CD4-positive, alpha-beta T cell treated with Interferon gamma for 1 hour (primary cell): ENCODE measurements around the gene SCARB1.

Experiments used
- DNase-seq: peaks from one replicate; pipeline ENCODE4 v3.0.0-alpha.2; 2020

SCARB1 gene

GRCh38 chr12:124755801-124756148 is 107.9 kb downstream of the SCARB1 start:
- DNase-seq = no peak

- peak; percentile 53 for DNase-seq
These were observed 108.5 kb downstream of the SCARB1 start for GRCh38 chr12:124754949-124755800.

GRCh38 chr12:124754491-124754890 is 109.2 kb downstream of the SCARB1 start:
- no peak for DNase-seq

DNA sequence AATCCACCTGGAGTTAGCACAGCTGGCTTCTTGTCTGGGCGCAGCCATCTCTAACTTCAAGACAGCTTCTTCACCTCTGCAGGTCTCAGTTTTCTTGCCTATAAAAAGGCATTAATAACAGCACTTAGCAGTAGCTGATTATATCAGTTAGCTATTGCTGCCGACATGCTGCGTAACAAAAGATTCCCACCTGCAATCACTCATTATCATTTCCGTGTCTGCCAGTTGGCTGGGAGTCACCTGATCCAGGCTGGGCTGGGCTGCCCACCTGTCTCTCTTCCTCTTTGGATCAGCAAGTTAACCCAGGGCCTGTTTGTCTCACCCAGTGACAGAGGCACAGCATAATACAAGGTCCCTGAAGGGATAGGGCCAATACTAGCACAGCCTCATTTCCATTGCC is 109.7 kb downstream of the SCARB1 start:
- DNase-seq = no peak

- no peak for DNase-seq
These were observed 110.5 kb downstream of the SCARB1 start for GRCh38 chr12:124753228-124753591.

GRCh38 chr12:124752437-124753227 is 111.0 kb downstream of the SCARB1 start:
- peak; percentile 30 for DNase-seq

- DNase-seq = no peak
These were observed 111.9 kb downstream of the SCARB1 start for GRCh38 chr12:124751654-124752355.

DNA sequence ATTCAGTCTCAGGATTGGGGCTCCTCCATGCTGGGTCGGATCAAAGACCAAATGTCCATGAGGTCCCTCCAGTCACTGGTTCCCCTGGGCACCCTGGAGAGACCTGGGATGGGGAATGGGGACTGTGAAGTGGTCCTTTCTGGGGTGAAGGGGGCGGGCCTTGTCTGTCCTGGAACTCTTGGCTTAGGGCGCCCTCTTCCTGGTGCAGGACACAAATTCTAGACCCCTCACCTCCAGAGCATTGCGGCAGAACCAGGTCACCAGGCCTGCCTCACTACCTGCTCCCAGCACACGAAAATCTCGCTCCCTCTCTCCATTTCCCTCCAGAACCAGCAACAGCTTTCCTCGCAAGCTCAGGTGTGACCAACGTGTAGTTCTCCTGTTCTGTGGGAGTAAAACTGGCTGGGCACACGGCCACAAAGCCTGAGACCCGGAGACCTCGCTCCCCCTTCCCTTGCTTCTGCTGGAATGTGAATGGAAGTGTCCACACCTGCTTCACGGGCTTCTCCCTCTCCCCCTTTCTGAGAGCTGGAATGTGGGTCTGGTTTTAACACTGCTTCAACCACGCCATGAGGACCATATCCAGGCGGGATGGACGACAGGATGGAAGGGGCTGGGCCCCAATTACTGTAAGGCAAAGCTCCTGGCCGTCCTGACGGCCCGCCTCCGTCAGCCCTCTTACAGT is 112.7 kb downstream of the SCARB1 start:
- no peak for DNase-seq

- no peak for DNase-seq
These were observed 113.5 kb downstream of the SCARB1 start for GRCh38 chr12:124750149-124750656.

GRCh38 chr12:124749725-124750124 is 113.9 kb downstream of the SCARB1 start:
- no peak for DNase-seq

DNA sequence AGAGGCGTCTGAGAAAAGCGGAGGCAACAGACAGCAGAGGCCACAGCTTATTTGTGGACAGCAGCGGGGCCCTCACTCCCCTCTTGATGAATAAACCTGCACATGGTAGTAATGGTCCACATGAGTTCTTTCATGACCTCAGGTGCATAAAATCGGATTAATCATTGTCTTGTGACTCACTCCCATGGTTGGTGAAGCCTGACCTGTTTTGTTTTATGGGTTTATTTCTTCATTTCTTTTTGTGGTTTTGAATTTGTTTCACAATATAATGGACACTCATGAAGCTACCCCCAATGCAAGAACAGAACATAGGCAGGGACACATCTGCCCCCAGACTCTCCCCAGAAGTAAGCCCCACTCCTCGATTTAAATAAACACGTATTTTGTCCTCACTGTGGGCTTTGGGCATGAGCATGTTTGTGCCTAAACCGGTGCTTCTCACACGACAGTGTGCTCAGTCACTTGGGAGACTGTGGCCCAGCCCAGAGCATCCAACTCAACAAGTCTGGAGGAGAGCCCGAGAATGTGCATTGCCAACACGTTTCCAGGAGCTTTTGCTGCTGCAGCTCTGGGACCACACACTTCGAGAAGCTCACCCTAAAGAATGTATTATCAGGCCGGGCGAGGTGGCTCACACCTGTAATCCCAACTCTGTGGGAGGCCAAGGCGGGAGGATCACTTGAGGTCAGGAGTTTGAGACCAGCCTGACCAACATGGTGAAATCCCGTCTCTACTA is 116.1 kb downstream of the SCARB1 start:
- DNase-seq = no peak

DNA sequence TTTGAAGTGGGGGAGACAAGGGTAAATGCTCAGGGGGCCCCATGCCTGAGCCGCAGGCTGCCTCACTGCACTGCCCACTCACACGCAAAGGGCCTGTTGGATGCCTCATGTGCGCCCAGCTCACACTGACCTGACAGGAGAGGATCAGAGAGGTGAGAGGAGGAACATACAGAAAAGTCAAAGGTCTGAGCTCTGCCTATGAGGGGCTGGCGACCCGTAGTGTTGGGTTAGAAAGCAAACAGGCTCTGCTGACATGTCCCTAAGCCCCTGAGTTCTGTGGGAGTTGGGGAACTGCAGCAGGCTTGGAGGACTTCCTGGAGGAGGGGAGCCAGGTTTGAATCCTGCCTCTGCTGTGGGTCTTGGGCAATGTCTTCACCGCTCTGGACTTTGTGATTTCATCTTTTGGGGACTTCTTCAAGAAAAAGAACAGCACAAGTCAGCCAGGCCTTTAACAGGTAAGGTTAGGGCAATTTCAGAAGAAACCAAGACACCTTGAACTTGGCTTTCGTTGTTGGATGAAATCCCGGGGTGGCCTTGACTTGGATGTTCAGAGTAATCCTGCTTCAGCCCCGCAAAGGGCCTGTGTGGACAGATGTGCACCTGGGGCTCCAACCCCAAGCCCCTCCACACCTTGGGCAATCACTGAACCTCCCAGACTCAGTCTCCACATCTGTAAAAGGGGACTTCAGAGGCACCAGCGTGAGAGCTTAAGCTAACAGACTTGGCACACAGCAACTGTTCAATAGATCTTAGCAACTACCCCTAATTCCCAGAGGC is 116.8 kb downstream of the SCARB1 start:
- no peak for DNase-seq

DNA sequence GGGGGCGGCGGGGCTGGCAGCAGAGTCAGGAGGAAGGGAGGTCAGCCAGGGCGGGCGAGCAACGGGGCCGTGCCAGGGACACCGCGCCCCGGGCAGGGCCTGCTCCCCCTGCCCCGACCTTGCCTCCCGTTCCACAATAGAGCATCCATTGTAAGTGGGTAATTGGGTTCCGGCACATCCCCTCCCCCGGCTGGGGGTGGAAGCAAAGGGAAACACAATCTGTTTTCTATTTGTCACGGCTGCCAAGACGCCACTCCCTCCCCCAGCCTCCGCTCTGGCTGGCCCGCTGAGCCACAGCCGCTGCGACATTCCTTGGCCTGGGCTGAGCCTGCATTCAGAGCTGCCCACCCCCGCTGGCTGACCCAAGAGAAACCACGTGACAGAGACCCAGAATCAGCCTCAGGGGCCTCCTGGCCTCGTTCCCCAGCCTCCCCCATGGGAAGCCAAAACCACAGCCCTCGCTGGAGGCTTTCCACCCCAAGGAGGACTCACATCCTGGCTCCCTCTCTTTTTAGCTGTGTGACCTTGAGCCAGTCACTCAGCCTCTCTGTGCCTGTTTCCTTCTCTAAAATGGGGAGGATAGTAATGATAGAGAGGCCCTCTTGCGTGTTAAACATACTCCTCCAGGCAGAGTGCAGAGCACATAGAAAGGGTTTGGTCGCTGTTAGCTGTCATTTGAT is 117.6 kb downstream of the SCARB1 start:
- DNase-seq = peak; percentile 39

GRCh38 chr12:124745465-124745890 is 118.2 kb downstream of the SCARB1 start:
- no peak for DNase-seq

DNA sequence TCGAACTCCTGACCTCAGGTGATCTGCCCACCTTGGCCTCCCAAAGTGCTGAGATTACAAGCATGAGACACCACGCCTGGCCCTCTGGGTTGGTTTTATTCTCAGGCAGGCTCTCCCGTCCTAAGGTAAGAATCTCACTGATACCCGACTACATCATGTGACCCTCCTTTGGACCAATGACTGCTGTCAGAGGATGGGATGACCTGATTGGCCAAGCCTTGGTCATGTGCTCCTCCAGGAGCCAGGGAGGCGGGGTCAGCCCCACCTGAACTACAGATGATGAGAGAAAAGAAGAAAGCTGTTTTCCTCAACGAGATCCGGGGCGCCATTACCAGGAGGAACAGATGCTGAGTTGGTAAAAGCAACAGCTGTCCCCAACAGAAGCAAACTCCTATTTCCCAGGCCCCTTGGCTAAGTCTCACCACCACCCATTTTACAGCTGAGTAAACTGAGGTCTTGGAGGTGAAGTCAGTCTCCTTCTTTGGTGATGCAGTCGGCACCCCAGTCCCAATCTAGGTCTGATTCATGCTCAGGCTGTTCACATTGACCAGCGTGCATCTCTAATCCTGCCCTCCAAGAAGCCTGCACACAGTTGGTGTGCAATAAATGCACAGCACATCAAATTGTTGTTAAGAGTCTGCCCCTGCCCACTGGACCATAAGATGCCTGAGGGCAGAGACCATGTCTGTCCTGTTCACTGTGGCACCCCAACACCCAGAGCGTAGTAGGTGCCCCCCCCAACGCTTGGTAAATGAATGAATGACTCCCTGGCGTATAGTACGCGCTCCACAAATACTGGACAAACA is 118.8 kb downstream of the SCARB1 start:
- DNase-seq = no peak

GRCh38 chr12:124744273-124744640 is 119.4 kb downstream of the SCARB1 start:
- DNase-seq = no peak

GRCh38 chr12:124743479-124744272 is 120.0 kb downstream of the SCARB1 start:
- no peak for DNase-seq

GRCh38 chr12:124742678-124743077 is 121.0 kb downstream of the SCARB1 start:
- no peak for DNase-seq

GRCh38 chr12:124742111-124742510 is 121.6 kb downstream of the SCARB1 start:
- DNase-seq = no peak
